HepG2 (cell line): ENCODE results near the gene MAML1. TPM values are rescaled to one million over a fixed set of nuclear protein-coding genes. Genes with fewer than 3 reads are reported as not detected.
A peak's percentile ranks its signal among the peaks of the same experiment; 100 is the strongest.

Experiments
- ADNP ChIP-seq: sonication (generic); formaldehyde crosslinking; IDR thresholded peaks from 2 replicates; pipeline ENCODE4 v1.4.0; 2020; ENCODE audit warnings: missing genetic modification reagents
- FOXK2 ChIP-seq: fragments of 450-650 bp; IDR thresholded peaks from 2 replicates; pipeline ENCODE4 v1.6.1; 2016
- ISX ChIP-seq: sonication (generic); formaldehyde crosslinking; conservative IDR thresholded peaks from 2 replicates; pipeline ENCODE4 v1.5.0; 2020; ENCODE audit warnings: missing genetic modification reagents
- MAFG ChIP-seq: sonication (generic); formaldehyde crosslinking; IDR thresholded peaks from 2 replicates; pipeline ENCODE4 v1.5.1; 2020; ENCODE audit warnings: mild to moderate bottlenecking, missing genetic modification reagents
- NFAT5 ChIP-seq: sonication (generic); formaldehyde crosslinking; IDR thresholded peaks from 2 replicates; pipeline ENCODE4 v1.4.0; 2020; ENCODE audit warnings: missing genetic modification reagents
- NFKB2 ChIP-seq: sonication (generic); formaldehyde crosslinking; IDR thresholded peaks from 2 replicates; pipeline ENCODE4 v1.4.0; 2020; ENCODE audit warnings: missing genetic modification reagents, borderline replicate concordance
- SMAD1 ChIP-seq: sonication (generic); formaldehyde crosslinking; IDR thresholded peaks from 2 replicates; pipeline ENCODE4 v1.4.0; 2020; ENCODE audit warnings: missing genetic modification reagents, low read depth, mild to moderate bottlenecking, borderline replicate concordance
- SNAPC4 ChIP-seq: sonication (generic); formaldehyde crosslinking; IDR thresholded peaks from 2 replicates; pipeline ENCODE4 v1.4.0; 2020; ENCODE audit warnings: mild to moderate bottlenecking, missing genetic modification reagents
- SRSF4 ChIP-seq: fragments of 200-400 bp; formaldehyde crosslinking; IDR thresholded peaks from one replicate; pipeline ENCODE4 v1.6.1; 2018; ENCODE audit warnings: mild to moderate bottlenecking, low read depth, low read length, moderate library complexity; ENCODE audit not compliant: poor library complexity, severe bottlenecking
- TOE1 ChIP-seq: sonication (generic); formaldehyde crosslinking; IDR thresholded peaks from 2 replicates; pipeline ENCODE4 v1.4.0; 2020; ENCODE audit warnings: mild to moderate bottlenecking, missing genetic modification reagents
- YY1 ChIP-seq: IDR thresholded peaks from 2 replicates; pipeline ENCODE4 v1.6.1; 2011; ENCODE audit warnings: low read length, low read depth, moderate library complexity, mild to moderate bottlenecking; ENCODE audit not compliant: insufficient read depth, insufficient replicate concordance
- ZBTB7A ChIP-seq: sonication (generic); formaldehyde crosslinking; IDR thresholded peaks from 2 replicates; pipeline ENCODE4 v1.8.0; 2022; ENCODE audit warnings: mild to moderate bottlenecking, missing genetic modification reagents
- ZKSCAN5 ChIP-seq: sonication (generic); formaldehyde crosslinking; IDR thresholded peaks from 2 replicates; pipeline ENCODE4 v1.5.1; 2020; ENCODE audit warnings: mild to moderate bottlenecking, missing genetic modification reagents
- ZNF282 ChIP-seq: fragments of 450-650 bp; IDR thresholded peaks from 2 replicates; pipeline ENCODE4 v1.6.1; 2018; ENCODE audit not compliant: partially characterized antibody
- ZNF501 ChIP-seq: sonication (generic); formaldehyde crosslinking; IDR thresholded peaks from 2 replicates; pipeline ENCODE4 v1.5.1; 2020; ENCODE audit warnings: mild to moderate bottlenecking, moderate library complexity, missing genetic modification reagents
- ZNF567 ChIP-seq: sonication (generic); formaldehyde crosslinking; IDR thresholded peaks from 2 replicates; pipeline ENCODE4 v1.8.1; 2023; ENCODE audit warnings: mild to moderate bottlenecking, missing genetic modification reagents, borderline replicate concordance
- ZNF570 ChIP-seq: sonication (generic); formaldehyde crosslinking; IDR thresholded peaks from 2 replicates; pipeline ENCODE4 v1.4.0; 2020; ENCODE audit warnings: mild to moderate bottlenecking, missing genetic modification reagents, borderline replicate concordance
- ZNF7 ChIP-seq: IDR thresholded peaks from 2 replicates; pipeline ENCODE4 v1.6.1; 2016; ENCODE audit warnings: missing biosample characterization, missing genetic modification reagents
- polyA plus RNA-seq, 8 experiments: library from polyadenylated mRNA; depleted of rRNA in 3 of 8; stranded (reverse) in 7 of 8; unstranded in 1 of 8; fragments of >200 nt; fragmentation: Illumina TruSeq in 4 of 8; extraction: Trizol in 4 of 8; gene quantifications; 2 replicates each; pipeline versions ENCODE4 v1.2.1 to v1.2.3, GENCODE V29; 2011 to 2016; ENCODE audit warnings: low read depth in 4 of 8, missing spikeins in 1 of 8, mixed read lengths in 1 of 8; ENCODE audit not compliant: insufficient read depth in 1 of 8
- total RNA-seq, 5 experiments: library from RNA; depleted of rRNA; stranded (reverse); fragments of >200 nt; fragmentation: Illumina TruSeq; extraction: Trizol; gene quantifications; 2 replicates each; pipeline ENCODE4 v1.2.3, GENCODE V29; 2016; ENCODE audit warnings: low read depth in 1 of 5

Gene MAML1
- total and polyA plus RNA-seq, 2 of the 13 experiments (the other 11 are each of a cell fraction or from before 2014, with no cell fraction given), result 10.0 to 10.8 TPM

GRCh38 chr5:179820483-179821297 lies 88.1 kb downstream of the MAML1 start, which contains the start of gene SQSTM1 (continued):
- TF ChIP-seq ZNF567 (CRISPR knock-in tag) (0 out of 2 replicates have a peak, but pooled peaks have one; percentile 55), SMAD1 (no peak; the same call in 1 of the 2 replicates), ADNP (CRISPR knock-in tag) (no peak), NFKB2 (peak; percentile 71; the same call in 1 of the 2 replicates), SRSF4 (no peak), FOXK2 (no peak), ZNF501 (CRISPR knock-in tag) (no peak), ZNF282 (no peak), YY1 (peak; percentile 80), ISX (CRISPR knock-in tag) (no peak), ZNF570 (CRISPR knock-in tag) (no peak), NFAT5 (no peak), ZBTB7A (CRISPR knock-in tag) (peak; percentile 17; the same call in 1 of the 2 replicates), TOE1 (CRISPR knock-in tag) (no peak), ZNF7 (no peak), MAFG (CRISPR knock-in tag) (peak; percentile 98), SNAPC4 (CRISPR knock-in tag) (peak; percentile 46; the same call in 1 of the 2 replicates), ZKSCAN5 (CRISPR knock-in tag) (no peak)
